Measurements from ENCODE around the gene ADAMTS2. TPM values are rescaled to one million over a fixed set of nuclear protein-coding genes. Genes with fewer than 3 reads are reported as not detected.

The ADAMTS2 gene
- total and polyA plus RNA-seq, 12 donors: 4.3 to 70.3 (median 22.4) TPM

DNA sequence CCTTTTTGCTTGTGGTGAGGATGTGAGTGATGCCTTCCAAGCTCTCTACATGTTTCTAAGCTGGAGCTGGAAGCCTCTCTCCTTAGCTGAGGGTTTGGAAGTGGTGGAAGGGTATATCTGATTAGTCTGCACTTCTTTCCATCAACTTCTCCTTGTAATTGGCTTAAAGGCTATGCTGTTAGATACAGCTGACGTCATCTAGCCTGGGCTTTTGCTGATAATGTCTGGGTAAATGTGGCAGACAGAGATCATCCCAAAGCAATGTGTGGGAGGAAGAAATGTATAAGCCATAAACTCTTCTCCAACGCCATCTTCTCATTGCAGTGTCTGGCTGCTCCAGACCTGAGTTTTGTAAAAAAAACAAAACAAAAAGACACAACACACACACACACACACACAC lies 255.8 kb downstream of the ADAMTS2 start:
- intact Hi-C loops (cut with DNase I): no loop called here
- Histone ChIP-seq H3K27ac (no peak overlapping the region), H3K9me3 (replicated peaks in 1 of 3) (peaks cover 0 to 85% (median 14%) of the 10 kb centered on the region in 3 donors), H3K27me3 (no peaks in the 10 kb centered on the region), H3K4me3 (no peak overlapping the region), H3K4me1 (replicated peaks in 1 of 2) (no peaks in the 10 kb centered on the region), H3K36me3 (replicated peaks in 1 of 2) (no peaks in the 10 kb centered on the region)
- TF ChIP-seq, protein P1, sequence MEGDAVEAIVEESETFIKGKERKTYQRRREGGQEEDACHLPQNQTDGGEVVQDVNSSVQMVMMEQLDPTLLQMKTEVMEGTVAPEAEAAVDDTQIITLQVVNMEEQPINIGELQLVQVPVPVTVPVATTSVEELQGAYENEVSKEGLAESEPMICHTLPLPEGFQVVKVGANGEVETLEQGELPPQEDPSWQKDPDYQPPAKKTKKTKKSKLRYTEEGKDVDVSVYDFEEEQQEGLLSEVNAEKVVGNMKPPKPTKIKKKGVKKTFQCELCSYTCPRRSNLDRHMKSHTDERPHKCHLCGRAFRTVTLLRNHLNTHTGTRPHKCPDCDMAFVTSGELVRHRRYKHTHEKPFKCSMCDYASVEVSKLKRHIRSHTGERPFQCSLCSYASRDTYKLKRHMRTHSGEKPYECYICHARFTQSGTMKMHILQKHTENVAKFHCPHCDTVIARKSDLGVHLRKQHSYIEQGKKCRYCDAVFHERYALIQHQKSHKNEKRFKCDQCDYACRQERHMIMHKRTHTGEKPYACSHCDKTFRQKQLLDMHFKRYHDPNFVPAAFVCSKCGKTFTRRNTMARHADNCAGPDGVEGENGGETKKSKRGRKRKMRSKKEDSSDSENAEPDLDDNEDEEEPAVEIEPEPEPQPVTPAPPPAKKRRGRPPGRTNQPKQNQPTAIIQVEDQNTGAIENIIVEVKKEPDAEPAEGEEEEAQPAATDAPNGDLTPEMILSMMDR (IDR thresholded peaks at IDR 0.05): no peak
- no peak for TF ChIP-seq POLR2A (IDR thresholded peaks at IDR 0.05)
- WGBS, 4 donors: 78 to 89% (median 86%) methylated on average over 2 of the region's 2 CpGs
- DNase-seq: no peak

DNA sequence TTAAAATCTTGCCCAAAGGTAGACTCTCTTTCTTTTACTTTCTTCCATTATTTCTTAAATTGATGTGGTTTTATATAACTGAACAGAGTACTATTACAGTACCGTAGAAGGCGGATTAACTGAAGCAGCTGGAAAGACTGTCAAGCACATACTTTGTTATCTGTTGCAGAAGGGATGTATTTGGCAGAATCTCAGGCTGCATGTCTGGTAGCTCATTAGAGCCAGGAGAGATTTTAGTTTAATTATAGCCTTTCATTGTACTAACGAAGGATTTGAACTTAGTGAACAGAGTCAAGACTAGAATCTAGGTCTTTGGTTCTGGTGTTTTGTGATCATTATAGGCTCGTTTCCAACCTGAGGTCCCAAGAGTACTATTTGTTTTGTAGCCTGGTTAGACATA lies 264.5 kb downstream of the ADAMTS2 start:
- H3K4me3 ChIP-seq: no peak overlapping the region
- H3K4me1 ChIP-seq (replicated peaks in 1 of 2): no peaks in the 10 kb centered on the region
- peaks cover 0 to 24% of the 10 kb centered on the region in 2 donors for H3K36me3 ChIP-seq (replicated peaks in 1 of 2)
- intact Hi-C loops (cut with DNase I): no loop called here
- TF ChIP-seq, protein P1 (IDR thresholded peaks at IDR 0.05): no peak
- TF ChIP-seq POLR2A (IDR thresholded peaks at IDR 0.05): no peak
- no peaks in the 10 kb centered on the region for H3K27me3 ChIP-seq
- peaks cover 4 to 96% (median 29%) of the 10 kb centered on the region in 3 donors for H3K9me3 ChIP-seq (replicated peaks in 1 of 3)
- DNase-seq: no peak
- 92 to 96% (median 93%) methylated on average over 4 of the region's 4 CpGs for WGBS, 4 donors
- no peak overlapping the region for H3K27ac ChIP-seq

DNA sequence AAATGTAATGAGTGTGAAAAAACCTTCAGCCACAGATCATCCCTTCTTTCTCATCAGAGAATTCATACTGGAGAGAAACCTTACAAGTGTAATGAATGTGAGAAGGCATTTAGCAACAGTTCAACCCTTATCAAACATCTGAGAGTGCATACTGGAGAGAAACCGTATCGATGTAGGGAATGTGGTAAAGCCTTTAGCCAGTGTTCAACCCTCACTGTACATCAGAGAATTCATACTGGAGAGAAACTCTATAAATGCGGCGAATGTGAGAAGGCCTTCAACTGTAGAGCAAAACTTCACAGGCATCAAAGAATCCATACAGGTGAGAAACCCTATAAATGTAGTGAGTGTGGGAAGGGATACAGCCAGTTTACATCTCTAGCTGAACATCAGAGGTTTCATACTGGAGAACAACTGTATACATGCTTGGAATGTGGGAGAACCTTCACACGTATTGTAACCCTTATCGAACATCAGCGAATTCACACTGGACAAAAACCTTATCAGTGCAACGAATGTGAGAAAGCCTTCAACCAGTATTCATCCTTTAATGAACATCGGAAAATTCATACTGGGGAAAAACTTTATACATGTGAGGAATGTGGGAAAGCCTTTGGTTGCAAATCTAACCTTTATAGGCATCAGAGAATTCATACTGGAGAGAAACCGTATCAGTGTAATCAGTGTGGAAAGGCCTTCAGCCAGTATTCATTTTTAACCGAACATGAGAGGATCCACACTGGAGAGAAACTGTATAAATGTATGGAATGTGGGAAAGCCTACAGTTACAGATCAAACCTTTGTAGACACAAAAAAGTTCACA lies 265.9 kb downstream of the ADAMTS2 start:
- H3K27ac ChIP-seq: no peak overlapping the region
- no peaks in the 10 kb centered on the region for H3K27me3 ChIP-seq
- DNase-seq: no peak
- peaks cover 0 to 24% of the 10 kb centered on the region in 2 donors for H3K36me3 ChIP-seq (replicated peaks in 1 of 2)
- intact Hi-C loops (cut with DNase I): loop anchor here in 1 of 2 donors (10.0 kb wide), 1 partner anchor 135 kb away; the partner anchor contains the start of gene ZNF454
- WGBS, 4 donors: 95 to 97% (median 96%) methylated on average over 11 of the region's 11 CpGs
- TF ChIP-seq POLR2A (IDR thresholded peaks at IDR 0.05): no peak
- TF ChIP-seq, protein P1 (IDR thresholded peaks at IDR 0.05): no peak
- H3K9me3 ChIP-seq (replicated peaks in 1 of 3): peaks cover 9 to 98% (median 31%) of the 10 kb centered on the region in 3 donors
- H3K4me3 ChIP-seq: peak overlapping the region in 1 of 4 donors; percentile 14
- no peaks in the 10 kb centered on the region for H3K4me1 ChIP-seq (replicated peaks in 1 of 2)

DNA sequence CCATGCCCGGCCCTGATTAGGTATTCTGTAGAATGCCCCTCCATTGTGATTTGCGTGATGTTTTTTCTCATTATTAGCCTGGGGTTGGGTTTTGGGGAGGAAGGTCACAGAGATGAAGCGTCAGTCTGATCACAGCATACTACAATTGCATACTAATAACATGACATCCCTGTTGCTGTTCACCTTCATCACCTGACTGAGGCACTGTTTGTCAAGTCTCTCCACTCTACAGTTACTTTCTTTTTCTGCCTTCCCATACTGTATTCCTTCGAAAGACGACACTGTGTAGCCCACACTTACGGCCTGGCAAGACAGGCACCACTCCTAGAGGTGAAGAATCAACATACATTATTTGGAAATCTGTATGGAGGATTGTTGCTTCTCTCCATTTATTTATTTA lies 279.6 kb downstream of the ADAMTS2 start:
- WGBS, 4 donors: 92 to 99% (median 96%) methylated on average over 6 of the region's 6 CpGs
- TF ChIP-seq, protein P1 (IDR thresholded peaks at IDR 0.05): no peak
- TF ChIP-seq POLR2A (IDR thresholded peaks at IDR 0.05): no peak
- Histone ChIP-seq H3K36me3 (replicated peaks in 1 of 2) (no peaks in the 10 kb centered on the region), H3K4me3 (no peak overlapping the region), H3K27ac (no peak overlapping the region), H3K9me3 (replicated peaks in 1 of 3) (peaks cover 0 to 22% (median 0%) of the 10 kb centered on the region in 3 donors), H3K4me1 (replicated peaks in 1 of 2) (peaks cover 0 to 7% of the 10 kb centered on the region in 2 donors), H3K27me3 (no peaks in the 10 kb centered on the region)
- intact Hi-C loops (cut with DNase I): no loop called here
- DNase-seq: no peak
